HAP-1 (cell line): ENCODE data around the gene FARSB.

ENCODE experiments used
- DNase-seq, 2 experiments: peaks; one replicate each; pipeline ENCODE4 v3.0.0-alpha.2; 2016 to 2020; ENCODE audit warnings: low spot score in 2 of 2
- H3K27me3 ChIP-seq: fragments of 250-450 bp; sonication (Bioruptor Pico); 2 replicates; pipeline ENCODE4 v1.5.1; 2020; ENCODE audit warnings: low read depth, mild to moderate bottlenecking, moderate library complexity
- H3K36me3 ChIP-seq: fragments of 250-450 bp; sonication (Bioruptor Pico); replicated peaks from 2 replicates; pipeline ENCODE4 v1.5.1; 2020; ENCODE audit warnings: mild to moderate bottlenecking
- H3K4me1 ChIP-seq: fragments of 250-450 bp; sonication (Bioruptor Pico); 2 replicates; pipeline ENCODE4 v1.5.1; 2020; ENCODE audit warnings: mild to moderate bottlenecking
- H3K4me3 ChIP-seq: fragments of 250-450 bp; sonication (Bioruptor Pico); 2 replicates; pipeline ENCODE4 v1.5.1; 2020; ENCODE audit warnings: mild to moderate bottlenecking, moderate library complexity
- H3K9me3 ChIP-seq: fragments of 250-450 bp; sonication (Bioruptor Pico); 2 replicates; pipeline ENCODE4 v1.5.1; 2020; ENCODE audit warnings: mild to moderate bottlenecking, moderate library complexity
- in situ Hi-C: fragments of 300-500 bp; cut with MboI; formaldehyde crosslinking; loops from 3 replicates; pipeline ENCODE4 v1.14.3; 2020; ENCODE audit warnings: low sequenced_read_pairs, inconsistent platforms, mixed read lengths

Gene FARSB

DNA sequence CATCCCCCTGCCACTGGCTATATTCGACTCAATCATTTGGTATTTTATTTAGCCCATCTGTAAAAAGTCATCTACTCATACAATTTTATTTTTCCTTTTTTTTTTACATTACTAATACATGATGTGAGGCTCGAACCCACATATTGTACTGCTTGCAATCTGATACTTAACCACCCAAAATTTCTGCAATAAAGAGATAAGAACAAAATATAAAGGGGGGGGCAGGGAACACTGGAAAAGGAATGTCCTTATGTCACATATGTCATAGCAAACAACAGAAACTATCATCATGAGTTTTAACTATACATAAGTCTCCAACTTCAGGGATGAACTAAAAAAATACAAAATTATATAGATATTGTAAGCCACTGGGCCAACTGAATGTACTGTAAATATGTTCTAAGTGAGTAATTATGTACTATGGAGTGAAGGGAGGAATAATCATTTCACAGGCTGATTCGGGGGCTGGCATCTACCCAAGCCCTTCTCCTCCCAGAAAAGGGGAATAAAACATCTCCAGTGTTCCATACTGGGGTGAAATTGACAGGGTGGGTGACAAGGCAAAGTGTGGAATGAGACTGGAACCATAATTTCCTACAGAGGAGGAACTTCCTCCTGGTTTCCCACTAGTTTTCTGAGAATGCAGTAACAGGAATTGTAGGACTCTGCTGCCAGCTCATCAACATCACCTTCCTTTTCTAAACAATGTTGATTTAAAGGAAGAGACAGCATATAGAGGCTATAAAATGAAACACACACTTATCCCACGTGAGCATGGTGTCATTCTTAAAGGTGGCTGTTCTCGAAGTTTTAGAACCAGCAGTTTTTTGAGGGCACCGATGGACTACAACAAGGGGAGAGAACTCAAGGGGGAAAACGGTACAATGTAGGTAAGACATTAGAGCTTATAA is 79.5 kb downstream of the FARSB start:
- no peaks in the 10 kb centered on the region for H3K9me3 ChIP-seq
- peaks cover 8% of the 10 kb centered on the region for H3K36me3 ChIP-seq
- H3K4me1 ChIP-seq, result no peaks in the 10 kb centered on the region
- no peaks in the 10 kb centered on the region for H3K27me3 ChIP-seq
- no peak overlapping the region for H3K4me3 ChIP-seq
- no peak for DNase-seq
- in situ Hi-C loops, result no loop called here

DNA sequence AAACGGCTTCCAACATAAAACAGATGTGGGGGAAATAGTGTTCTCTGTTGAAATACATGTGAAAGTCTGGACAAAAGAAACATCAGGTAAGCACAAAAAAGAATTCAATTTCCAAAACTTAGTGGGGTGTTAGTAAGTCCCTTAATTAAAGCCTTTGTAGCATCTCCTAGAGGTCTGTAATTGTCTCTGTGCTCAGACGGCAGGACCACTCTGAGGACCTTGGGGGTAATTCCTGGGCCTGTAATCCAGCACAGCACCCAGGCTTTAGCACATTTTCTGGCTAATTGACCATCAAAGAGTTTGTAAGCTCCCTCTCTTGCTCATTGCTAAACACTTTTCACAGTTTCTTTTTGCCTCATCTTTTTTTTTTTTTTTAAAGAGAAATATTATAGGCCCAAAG is 80.3 kb downstream of the FARSB start:
- H3K4me3 ChIP-seq, result no peak overlapping the region
- in situ Hi-C loops, result no loop called here
- no peaks in the 10 kb centered on the region for H3K4me1 ChIP-seq
- DNase-seq, result no peak
- H3K27me3 ChIP-seq, result no peaks in the 10 kb centered on the region
- no peaks in the 10 kb centered on the region for H3K9me3 ChIP-seq
- peaks cover 16% of the 10 kb centered on the region for H3K36me3 ChIP-seq

DNA sequence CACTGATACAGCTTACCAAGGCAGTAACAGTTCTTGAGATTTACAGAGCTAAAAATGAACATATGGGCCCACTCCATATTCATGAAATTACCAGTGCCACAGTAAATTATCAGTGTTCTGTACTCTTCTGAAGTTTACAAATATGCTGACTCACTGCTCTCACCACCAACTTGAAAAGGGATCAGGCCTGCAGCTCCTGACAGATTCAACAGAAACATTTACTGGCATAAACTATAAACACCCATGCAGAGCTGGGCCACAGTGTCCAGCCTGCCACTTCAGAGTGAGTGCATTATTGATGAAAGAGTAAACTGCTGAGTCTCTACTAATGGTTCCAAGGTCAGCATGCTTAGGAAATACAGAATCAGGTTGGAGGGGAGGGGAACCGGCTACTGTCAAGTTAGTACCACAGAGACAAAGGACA is 83.1 kb downstream of the FARSB start:
- no peak overlapping the region for H3K4me3 ChIP-seq
- DNase-seq, result no peak
- in situ Hi-C loops, result loop anchor here (25.0 kb wide), 1 partner anchor 260 kb away; a partner anchor contains a TSS

DNA sequence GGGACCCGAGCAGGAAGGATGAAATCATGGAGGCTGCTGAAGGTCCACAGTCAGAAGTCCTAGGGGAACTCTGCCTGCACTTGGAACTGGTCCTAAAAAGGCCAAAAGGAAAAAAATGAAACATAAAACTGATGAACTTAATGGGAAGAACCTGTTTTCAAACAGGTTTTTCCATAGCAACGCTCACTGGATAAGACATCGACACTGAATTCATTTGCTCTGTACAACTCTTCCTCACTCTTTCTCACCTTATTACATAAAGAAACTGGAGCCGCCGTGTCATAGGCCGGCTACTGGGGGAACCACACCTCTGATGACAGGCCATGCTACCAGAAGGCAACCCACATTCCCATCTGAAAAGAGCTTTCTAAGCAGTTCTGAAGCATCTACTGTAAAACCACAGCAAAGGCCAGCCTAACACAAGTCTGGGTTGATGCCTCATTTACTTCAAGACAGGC is 83.6 kb downstream of the FARSB start:
- H3K4me3 ChIP-seq, result no peak overlapping the region
- no peaks in the 10 kb centered on the region for H3K4me1 ChIP-seq
- peaks cover 38% of the 10 kb centered on the region for H3K36me3 ChIP-seq
- no peak for DNase-seq
- no peaks in the 10 kb centered on the region for H3K9me3 ChIP-seq
- in situ Hi-C loops, result loop anchor here (25.0 kb wide), 1 partner anchor 260 kb away; a partner anchor contains a TSS
- no peaks in the 10 kb centered on the region for H3K27me3 ChIP-seq

More for the DNA sequence above, 83.1 kb downstream of the FARSB start:
- Histone ChIP-seq H3K27me3 (no peaks in the 10 kb centered on the region), H3K9me3 (no peaks in the 10 kb centered on the region), H3K4me1 (no peaks in the 10 kb centered on the region), H3K36me3 (peaks cover 33% of the 10 kb centered on the region)

DNA sequence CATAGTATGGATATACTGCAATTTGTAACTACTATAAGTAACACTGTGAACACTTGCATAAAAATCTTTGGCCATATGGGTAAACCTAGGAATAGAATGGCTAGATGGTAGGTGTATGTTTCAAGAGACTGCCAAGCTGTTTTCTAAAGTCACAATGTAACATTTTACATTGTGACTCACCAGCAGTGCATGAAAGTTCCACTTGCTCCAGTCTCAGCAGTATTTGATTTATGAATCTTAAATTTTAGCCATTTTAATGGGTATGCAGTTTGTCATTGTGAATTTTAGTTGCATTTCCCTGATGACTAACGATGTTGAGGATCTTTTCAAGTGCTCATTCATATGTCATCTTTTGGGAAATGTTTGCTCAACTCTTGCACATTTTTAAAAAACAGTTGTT is 86.1 kb downstream of the FARSB start:
- H3K36me3 ChIP-seq, result peaks cover 44% of the 10 kb centered on the region

DNA sequence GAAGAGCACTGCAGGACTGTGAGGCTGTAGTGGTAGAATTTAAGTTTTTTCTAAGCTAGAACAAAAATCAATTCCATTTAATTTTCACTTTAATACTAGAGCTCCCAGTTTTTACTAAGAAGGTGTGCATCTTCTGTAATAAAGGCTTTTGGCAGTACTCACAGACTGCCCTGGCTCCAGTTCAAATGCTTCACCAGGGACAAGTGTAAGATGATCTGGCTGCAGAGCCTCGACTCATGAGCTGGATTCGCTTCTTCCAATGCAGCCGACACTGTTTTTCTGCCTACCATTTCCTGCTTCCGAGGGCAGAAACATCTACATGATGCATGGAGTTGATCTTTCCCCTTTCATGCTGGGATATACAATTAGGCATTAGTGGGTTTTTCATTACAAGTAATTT is 87.0 kb downstream of the FARSB start:
- H3K4me3 ChIP-seq, result no peak overlapping the region

More for the DNA sequence above, 86.1 kb downstream of the FARSB start:
- no peaks in the 10 kb centered on the region for H3K9me3 ChIP-seq
- no peaks in the 10 kb centered on the region for H3K27me3 ChIP-seq
- DNase-seq, result no peak
- H3K4me3 ChIP-seq, result no peak overlapping the region
- no peaks in the 10 kb centered on the region for H3K4me1 ChIP-seq
- in situ Hi-C loops, result loop anchor here (10.0 to 25.0 kb wide), 2 partner anchors 258 to 525 kb away; a partner anchor contains a TSS

DNA sequence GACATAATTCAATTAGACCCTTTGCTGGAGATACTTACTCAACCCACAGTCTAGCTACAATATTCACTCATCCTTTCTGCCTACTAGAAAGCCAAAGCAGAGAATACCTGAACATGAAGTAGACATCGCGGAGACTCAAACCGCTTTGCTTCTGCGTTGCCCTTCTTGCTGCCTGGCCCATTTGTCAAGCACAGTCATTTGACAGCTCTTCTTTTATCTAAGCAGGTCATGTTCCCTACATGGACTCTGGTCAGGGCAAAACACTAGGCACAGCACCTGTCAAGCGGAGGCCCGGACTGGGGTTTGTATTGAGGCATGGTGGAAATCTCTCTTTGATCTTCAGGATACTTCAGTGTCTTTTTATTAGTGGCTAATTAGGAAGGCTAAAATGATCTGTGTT is 89.7 kb downstream of the FARSB start:
- Histone ChIP-seq H3K4me1 (no peaks in the 10 kb centered on the region), H3K27me3 (no peaks in the 10 kb centered on the region), H3K9me3 (no peaks in the 10 kb centered on the region), H3K4me3 (no peak overlapping the region), H3K36me3 (peaks cover 36% of the 10 kb centered on the region)
- DNase-seq, result no peak
- in situ Hi-C loops, result loop anchor here (10.0 to 25.0 kb wide), 2 partner anchors 254 to 521 kb away; a partner anchor contains a TSS

More for the DNA sequence above, 87.0 kb downstream of the FARSB start:
- in situ Hi-C loops, result loop anchor here (10.0 to 25.0 kb wide), 2 partner anchors 257 to 524 kb away; a partner anchor contains a TSS
- Histone ChIP-seq H3K27me3 (no peaks in the 10 kb centered on the region), H3K4me1 (no peaks in the 10 kb centered on the region), H3K9me3 (no peaks in the 10 kb centered on the region), H3K36me3 (peaks cover 44% of the 10 kb centered on the region)
- no peak for DNase-seq

DNA sequence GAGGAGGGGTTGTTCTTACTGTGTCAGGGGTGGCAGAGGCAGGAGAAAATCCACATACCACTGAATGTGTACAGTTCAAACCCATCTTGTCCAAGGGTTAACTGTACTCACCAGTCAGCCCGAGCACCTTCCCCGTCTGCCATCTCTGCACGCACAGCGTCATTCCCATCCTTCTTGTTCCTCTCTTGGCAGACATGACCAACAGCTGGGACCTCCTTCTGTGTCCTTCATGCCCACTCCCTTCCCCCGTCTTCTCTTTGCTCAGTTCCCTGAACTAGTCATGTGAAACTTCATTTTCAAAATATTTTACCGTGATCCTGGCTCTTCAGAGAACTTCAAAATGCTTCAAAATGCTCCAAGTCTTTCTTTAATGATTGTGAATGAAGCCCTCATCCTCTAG is 92.0 kb downstream of the FARSB start:
- in situ Hi-C loops, result loop anchor here (10.0 to 25.0 kb wide), 2 partner anchors 252 to 519 kb away; a partner anchor contains a TSS
- Histone ChIP-seq H3K9me3 (no peaks in the 10 kb centered on the region), H3K4me1 (no peaks in the 10 kb centered on the region), H3K27me3 (no peaks in the 10 kb centered on the region), H3K36me3 (peaks cover 19% of the 10 kb centered on the region), H3K4me3 (no peak overlapping the region)
- DNase-seq, result no peak

DNA sequence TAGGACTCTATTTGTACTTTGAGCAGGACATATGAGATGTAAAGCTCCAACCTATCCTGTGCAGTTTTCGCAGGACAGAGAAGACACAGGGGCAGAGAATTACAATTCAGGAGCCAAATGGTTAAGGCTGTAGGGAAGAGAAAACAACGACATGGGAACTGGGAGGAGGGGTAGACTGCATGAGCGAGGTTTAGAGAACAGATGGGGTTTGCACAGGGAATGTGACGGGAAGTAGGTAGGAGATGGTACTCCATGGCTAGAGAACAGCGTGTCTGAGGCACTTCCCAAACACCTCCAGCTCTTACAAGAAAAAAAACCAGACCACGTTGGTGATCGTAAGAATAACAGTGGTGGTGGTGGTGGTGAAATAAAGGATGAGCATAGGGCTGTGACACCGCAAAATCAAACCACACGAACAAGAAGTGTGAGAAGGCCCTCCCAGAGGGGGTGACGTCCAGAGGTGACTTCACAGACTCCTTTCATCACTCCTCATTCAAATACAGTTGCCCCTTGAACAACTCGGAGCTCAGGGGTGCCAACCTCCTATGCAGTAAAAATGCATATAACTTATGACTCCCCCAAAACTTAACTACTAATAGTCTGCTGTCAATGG is 92.7 kb downstream of the FARSB start:
- in situ Hi-C loops, result loop anchor here (10.0 to 25.0 kb wide), 2 partner anchors 251 to 518 kb away; a partner anchor contains a TSS
- H3K4me1 ChIP-seq, result no peaks in the 10 kb centered on the region
- H3K9me3 ChIP-seq, result no peaks in the 10 kb centered on the region
- H3K4me3 ChIP-seq, result no peak overlapping the region
- H3K36me3 ChIP-seq, result peaks cover 16% of the 10 kb centered on the region
- DNase-seq, result no peak
- no peaks in the 10 kb centered on the region for H3K27me3 ChIP-seq

DNA sequence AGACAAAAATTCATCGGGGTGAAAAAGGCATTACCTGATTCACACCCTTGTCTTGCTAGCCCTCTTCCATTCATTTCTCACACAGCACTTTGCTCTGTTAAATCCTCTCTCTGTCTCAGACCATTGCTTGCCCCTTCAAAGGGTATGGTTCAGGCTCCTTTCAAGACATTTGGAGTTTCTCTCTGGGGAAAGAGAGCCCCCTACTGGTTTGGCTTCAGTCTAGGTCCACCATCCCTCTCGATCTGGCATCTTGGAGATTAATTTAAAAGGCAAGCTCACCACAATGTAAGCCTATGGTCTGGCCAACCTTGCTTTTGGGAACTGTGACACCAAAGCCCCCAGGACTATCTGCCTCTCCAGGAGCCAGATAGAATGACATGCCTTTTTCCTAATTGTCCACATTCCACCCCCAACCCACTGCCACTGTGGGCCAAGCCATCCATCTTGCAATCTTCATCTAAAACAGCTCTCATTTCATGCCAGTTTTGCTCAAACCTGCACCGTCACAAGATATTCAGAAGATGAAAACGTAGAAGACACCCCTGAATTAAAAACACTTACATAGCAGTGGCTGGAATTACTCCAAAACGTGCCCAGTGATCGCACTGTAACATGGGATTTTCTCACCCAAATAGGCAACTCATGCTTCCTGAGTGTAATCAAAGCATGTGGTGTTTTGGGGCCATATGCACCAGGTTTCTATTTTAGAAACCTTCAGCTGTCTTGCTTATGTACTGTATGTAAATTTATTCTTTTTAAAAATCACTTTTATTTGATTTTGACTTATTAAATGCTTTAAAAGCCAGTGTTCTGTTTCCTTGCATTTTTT is 93.9 kb downstream of the FARSB start:
- in situ Hi-C loops, result loop anchor here (10.0 to 25.0 kb wide), 2 partner anchors 250 to 517 kb away; a partner anchor contains a TSS
- H3K4me3 ChIP-seq, result no peak overlapping the region
- peak; percentile 48 to 69 for DNase-seq
- H3K9me3 ChIP-seq, result no peaks in the 10 kb centered on the region
- no peaks in the 10 kb centered on the region for H3K4me1 ChIP-seq
- no peaks in the 10 kb centered on the region for H3K27me3 ChIP-seq
- peaks cover 6% of the 10 kb centered on the region for H3K36me3 ChIP-seq

DNA sequence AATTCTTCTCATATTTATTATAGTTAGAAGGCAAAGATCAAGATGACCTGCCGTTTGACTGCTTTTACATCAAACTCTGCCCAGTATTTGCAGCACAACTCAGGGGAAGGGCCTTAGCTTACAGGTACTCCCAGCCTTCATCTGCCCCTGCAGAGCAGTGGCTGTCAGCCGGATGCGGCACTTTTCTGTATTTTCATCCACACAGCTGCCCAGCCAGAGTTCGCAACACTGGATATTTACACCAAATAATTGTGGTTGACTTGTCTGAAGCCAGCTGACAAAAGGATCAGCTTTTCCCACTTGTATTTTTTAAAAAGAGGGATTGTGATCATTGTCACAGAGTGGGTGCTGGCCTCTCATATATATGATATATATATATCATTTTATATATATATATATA is 94.7 kb downstream of the FARSB start:
- Histone ChIP-seq H3K4me3 (no peak overlapping the region), H3K36me3 (peaks cover 3% of the 10 kb centered on the region; the same call in 1 of the 2 replicates), H3K9me3 (no peaks in the 10 kb centered on the region), H3K27me3 (no peaks in the 10 kb centered on the region), H3K4me1 (no peaks in the 10 kb centered on the region)
- no peak for DNase-seq
- in situ Hi-C loops, result loop anchor here (10.0 to 25.0 kb wide), 2 partner anchors 249 to 516 kb away; a partner anchor contains a TSS

DNA sequence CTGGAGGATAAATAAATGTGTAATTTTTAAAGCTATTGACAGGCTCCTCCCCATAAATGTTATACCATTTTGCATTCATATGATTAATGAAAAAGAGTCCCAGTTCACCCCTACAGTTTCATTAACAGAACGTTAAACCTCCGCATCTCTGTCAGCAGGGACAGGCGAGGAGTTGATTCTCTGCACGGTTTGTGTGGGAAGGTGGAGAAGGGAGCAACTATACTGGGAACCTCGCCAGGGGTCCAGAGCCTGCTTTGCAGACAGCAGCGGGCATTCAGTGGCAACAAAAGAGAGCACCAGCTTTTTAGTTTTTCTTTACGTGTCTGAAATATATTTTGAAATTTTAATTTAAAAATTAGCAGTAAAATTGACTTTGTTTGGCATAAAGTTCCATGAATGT is 101.4 kb downstream of the FARSB start:
- Histone ChIP-seq H3K4me3 (no peak overlapping the region), H3K4me1 (no peaks in the 10 kb centered on the region), H3K27me3 (peaks cover 8% of the 10 kb centered on the region), H3K9me3 (no peaks in the 10 kb centered on the region), H3K36me3 (no peaks in the 10 kb centered on the region)
- DNase-seq, result no peak
- in situ Hi-C loops, result loop anchor here (25.0 kb wide), 1 partner anchor 242 kb away; a partner anchor contains a TSS

DNA sequence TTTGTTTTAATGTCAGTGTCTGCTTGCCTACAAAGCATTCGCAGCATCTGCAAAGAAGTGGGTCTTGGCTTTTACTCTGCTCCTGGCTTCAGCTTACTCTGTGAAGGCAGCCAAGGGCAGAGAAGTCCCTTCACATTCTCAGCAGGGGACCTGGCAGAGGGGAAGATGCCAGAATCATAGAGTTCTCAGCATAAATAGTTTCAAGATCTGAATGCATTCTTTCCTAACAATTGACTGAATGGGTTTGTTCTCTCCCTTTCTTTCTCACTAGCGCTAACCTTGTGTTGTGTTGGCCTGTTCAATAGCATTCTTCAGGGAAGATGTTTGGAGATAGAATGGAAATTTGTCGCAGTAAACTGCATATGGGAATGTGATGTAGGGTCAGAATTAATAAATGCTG is 106.9 kb downstream of the FARSB start:
- H3K9me3 ChIP-seq, result no peaks in the 10 kb centered on the region

More for the DNA sequence above, 106.9 kb downstream of the FARSB start:
- Histone ChIP-seq H3K4me1 (peaks cover 4% of the 10 kb centered on the region), H3K36me3 (no peaks in the 10 kb centered on the region), H3K4me3 (no peak overlapping the region), H3K27me3 (peaks cover 8% of the 10 kb centered on the region)
- DNase-seq, result peak; percentile 51 to 65
- in situ Hi-C loops, result no loop called here
